Measurements from ENCODE around the gene IQGAP1. TPM values are rescaled to one million over a fixed set of nuclear protein-coding genes. Genes with fewer than 3 reads are reported as not detected.

The IQGAP1 gene
- total RNA-seq, 1 experiment from 2014 or later = 72.4 TPM

DNA sequence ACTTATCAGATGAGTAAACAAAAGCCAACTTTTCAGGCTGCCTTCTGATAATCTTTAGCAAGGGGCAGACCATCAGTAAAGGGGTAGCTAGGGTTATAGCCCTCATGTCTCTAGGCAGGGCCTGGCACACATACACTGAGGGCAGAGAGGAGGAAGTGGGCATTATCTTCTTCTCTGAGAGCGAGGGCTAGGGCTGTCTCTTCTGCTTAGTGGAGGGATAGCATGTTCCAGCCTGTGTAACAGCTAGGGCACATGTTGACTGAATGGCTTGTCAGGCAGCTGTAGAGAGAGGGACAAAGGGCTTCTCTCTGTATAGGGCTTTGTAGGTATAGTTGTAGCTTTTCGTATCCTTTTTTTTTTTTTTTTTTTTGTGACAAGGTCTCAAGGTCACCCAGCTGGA is 159.5 kb downstream of the IQGAP1 start:
- no peaks in the 10 kb centered on the region for H3K9me3 ChIP-seq (ENCODE audit: control insufficient read depth, low read depth, low read length)
- TF ChIP-seq, protein P1, sequence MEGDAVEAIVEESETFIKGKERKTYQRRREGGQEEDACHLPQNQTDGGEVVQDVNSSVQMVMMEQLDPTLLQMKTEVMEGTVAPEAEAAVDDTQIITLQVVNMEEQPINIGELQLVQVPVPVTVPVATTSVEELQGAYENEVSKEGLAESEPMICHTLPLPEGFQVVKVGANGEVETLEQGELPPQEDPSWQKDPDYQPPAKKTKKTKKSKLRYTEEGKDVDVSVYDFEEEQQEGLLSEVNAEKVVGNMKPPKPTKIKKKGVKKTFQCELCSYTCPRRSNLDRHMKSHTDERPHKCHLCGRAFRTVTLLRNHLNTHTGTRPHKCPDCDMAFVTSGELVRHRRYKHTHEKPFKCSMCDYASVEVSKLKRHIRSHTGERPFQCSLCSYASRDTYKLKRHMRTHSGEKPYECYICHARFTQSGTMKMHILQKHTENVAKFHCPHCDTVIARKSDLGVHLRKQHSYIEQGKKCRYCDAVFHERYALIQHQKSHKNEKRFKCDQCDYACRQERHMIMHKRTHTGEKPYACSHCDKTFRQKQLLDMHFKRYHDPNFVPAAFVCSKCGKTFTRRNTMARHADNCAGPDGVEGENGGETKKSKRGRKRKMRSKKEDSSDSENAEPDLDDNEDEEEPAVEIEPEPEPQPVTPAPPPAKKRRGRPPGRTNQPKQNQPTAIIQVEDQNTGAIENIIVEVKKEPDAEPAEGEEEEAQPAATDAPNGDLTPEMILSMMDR (conservative IDR thresholded peaks at IDR 0.05) = no peak

More for the DNA sequence above, 159.5 kb downstream of the IQGAP1 start:
- H2BK120ac ChIP-seq (ENCODE audit: low read depth, low read length, poor library complexity, severe bottlenecking) = no peak overlapping the region
- no peak overlapping the region for H2BK5ac ChIP-seq (ENCODE audit: insufficient read length, low read length)
- H3K79me2 ChIP-seq (ENCODE audit: insufficient read depth, low read length) = no peaks in the 10 kb centered on the region
- no peak overlapping the region for H4K5ac ChIP-seq (ENCODE audit: insufficient read length, low read depth, low read length)
- H2BK20ac ChIP-seq (ENCODE audit: low read depth, low read length, poor library complexity, severe bottlenecking) = no peak overlapping the region
- no peaks in the 10 kb centered on the region for H3K23me2 ChIP-seq (ENCODE audit: insufficient read length, low read depth, low read length, poor library complexity, severe bottlenecking)
- no peak overlapping the region for H4K8ac ChIP-seq (replicated peaks; ENCODE audit: insufficient read length, low read depth, low read length)
- H3K27me3 ChIP-seq (ENCODE audit: insufficient read depth, low read length) = no peaks in the 10 kb centered on the region
- H3K18ac ChIP-seq (ENCODE audit: insufficient read length, low read depth, low read length) = no peak overlapping the region
- H3K79me1 ChIP-seq (ENCODE audit: insufficient read depth, low read depth, low read length, poor library complexity, severe bottlenecking) = no peaks in the 10 kb centered on the region
- no peak for DNase-seq
- no peak overlapping the region for H3K27ac ChIP-seq (ENCODE audit: insufficient read length, low read depth, low read length)
- no peak overlapping the region for H3K27ac Mint-ChIP-seq
- no peak overlapping the region for H3K23ac ChIP-seq (ENCODE audit: insufficient read length, low read depth, low read length)
- H2BK15ac ChIP-seq (ENCODE audit: low read depth, low read length) = no peak overlapping the region
- H2AK5ac ChIP-seq (ENCODE audit: insufficient read length, low read length) = no peak overlapping the region
- H3K4me1 Mint-ChIP-seq = 0 out of 4 replicates have a peak, but pooled peaks cover 0 to 3% of the 10 kb centered on the region in 2 experiments
- H2BK12ac ChIP-seq (ENCODE audit: insufficient read length, low read depth, low read length) = no peak overlapping the region
- no CpG with 5 or more reads among the region's 2 CpGs for WGBS (ENCODE audit: extremely low coverage, insufficient read length, low lambda C conversion rate)
- no peaks in the 10 kb centered on the region for H4K20me1 ChIP-seq (ENCODE audit: control insufficient read depth, insufficient read depth, insufficient read length)
- H3K14ac ChIP-seq (ENCODE audit: insufficient read depth, low read length) = no peak overlapping the region
- no peaks in the 10 kb centered on the region for H3K9me3 Mint-ChIP-seq
- H3K4me1 ChIP-seq (ENCODE audit: insufficient read depth, low read length) = no peaks in the 10 kb centered on the region
- no peaks in the 10 kb centered on the region for H3K27me3 Mint-ChIP-seq (ENCODE audit: low read depth)
- no peak overlapping the region for H4K91ac ChIP-seq (ENCODE audit: insufficient read length, low read depth, low read length)
- no peak overlapping the region for H3K4me3 Mint-ChIP-seq
- H3K9ac ChIP-seq (ENCODE audit: extremely low read depth, insufficient read length, low read length) = no peak overlapping the region
- no peak overlapping the region for H3T11ph ChIP-seq (ENCODE audit: low read length)
- H3K4me2 ChIP-seq (ENCODE audit: insufficient read depth, insufficient read length, low read length) = no peak overlapping the region
- no peak overlapping the region for H3K4ac ChIP-seq (ENCODE audit: low read depth, low read length)
- no peaks in the 10 kb centered on the region; a peak in 1 of 7 replicates for H3K36me3 Mint-ChIP-seq (ENCODE audit: insufficient read depth in 1 of 3, low read depth in 3 of 3)
- H3K56ac ChIP-seq (ENCODE audit: insufficient read length, low read depth, low read length) = no peak overlapping the region
- no peak overlapping the region for H2AFZ ChIP-seq (ENCODE audit: low read length)

Data from H9 (cell line).